Activated CD4-positive, CD25-positive, alpha-beta regulatory T cell treated with anti-CD3 and anti-CD28 coated beads, Interleukin-2, amount 50 U/mL, for 24 hours (primary cell): ENCODE measurements around the gene GARS1.
"Not testable (repeated sequence)": the region's sequence is repeated elsewhere in the genome, so short reads cannot be mapped to it uniquely, and the experiment has no call there.

Experiments
- ATAC-seq, 2 donors: fragments of 150-1000 bp; cut with Tn5 transposase; one replicate each; pipeline ENCODE4 v1.10.0; 2021; ENCODE audit warnings: mild to moderate bottlenecking in 1 of 2, moderate library complexity in 1 of 2

Gene GARS1, protein sequence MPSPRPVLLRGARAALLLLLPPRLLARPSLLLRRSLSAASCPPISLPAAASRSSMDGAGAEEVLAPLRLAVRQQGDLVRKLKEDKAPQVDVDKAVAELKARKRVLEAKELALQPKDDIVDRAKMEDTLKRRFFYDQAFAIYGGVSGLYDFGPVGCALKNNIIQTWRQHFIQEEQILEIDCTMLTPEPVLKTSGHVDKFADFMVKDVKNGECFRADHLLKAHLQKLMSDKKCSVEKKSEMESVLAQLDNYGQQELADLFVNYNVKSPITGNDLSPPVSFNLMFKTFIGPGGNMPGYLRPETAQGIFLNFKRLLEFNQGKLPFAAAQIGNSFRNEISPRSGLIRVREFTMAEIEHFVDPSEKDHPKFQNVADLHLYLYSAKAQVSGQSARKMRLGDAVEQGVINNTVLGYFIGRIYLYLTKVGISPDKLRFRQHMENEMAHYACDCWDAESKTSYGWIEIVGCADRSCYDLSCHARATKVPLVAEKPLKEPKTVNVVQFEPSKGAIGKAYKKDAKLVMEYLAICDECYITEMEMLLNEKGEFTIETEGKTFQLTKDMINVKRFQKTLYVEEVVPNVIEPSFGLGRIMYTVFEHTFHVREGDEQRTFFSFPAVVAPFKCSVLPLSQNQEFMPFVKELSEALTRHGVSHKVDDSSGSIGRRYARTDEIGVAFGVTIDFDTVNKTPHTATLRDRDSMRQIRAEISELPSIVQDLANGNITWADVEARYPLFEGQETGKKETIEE

GRCh38 chr7:30594540-30595435 lies at the start of gene GARS1:
TSS of gene GARS1 (plus strand) at chr7:30594878. CDS start at chr7:30594922, 44 bp downstream.
- ATAC-seq = peak; percentile 91 to 94

GRCh38 chr7:30545791-30546555 lies 48.7 kb upstream of the GARS1 start:
- ATAC-seq = no peak

DNA sequence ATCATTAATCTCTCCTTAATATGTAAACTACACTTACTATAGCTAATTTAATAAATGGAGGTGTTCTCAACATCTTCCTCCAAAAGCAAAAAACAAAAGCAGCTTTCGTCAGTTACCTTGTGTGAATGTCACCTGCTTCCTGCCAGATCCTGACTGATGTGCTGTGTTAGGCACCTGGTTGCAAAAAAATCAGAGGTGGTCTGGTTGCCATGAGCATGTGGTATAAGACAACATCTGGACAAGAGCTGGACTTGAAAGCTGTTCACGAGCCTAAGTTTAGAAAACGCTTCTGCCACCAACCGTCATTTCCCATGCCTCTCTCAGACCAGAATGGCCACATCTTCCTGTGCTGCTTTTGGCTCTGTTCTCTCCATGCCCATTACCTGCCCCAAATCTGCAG lies 48.1 kb upstream of the GARS1 start:
- no peak for ATAC-seq

- no peak for ATAC-seq
These were observed 45.8 kb upstream of the GARS1 start for GRCh38 chr7:30548845-30549244.

DNA sequence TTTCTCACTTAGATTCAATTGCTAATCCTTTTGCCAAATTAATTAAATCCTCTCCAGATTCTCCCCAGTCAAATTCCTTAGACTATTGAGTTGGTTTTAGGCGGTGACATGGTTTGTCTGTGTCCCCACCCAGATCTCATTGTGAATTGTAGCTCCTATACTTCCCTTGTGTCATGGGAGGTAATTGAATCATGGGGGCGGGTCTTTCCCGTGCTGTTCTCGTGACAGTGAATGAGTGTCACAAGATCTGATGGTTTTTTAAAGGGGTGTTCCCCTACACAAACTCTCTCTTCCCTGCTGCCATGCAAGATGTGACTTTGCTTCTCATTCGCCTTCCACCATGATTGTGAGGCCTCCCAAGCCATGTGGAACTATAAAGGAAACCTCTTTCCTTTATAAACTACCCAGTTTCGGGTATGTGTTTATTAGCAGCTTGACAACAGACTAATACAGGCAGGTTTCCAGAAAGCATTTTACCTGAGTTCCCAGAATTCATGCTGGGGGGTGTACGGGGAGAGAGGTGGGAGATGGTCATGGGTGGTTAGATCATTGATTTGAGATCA lies 44.7 kb upstream of the GARS1 start:
- no peak for ATAC-seq

DNA sequence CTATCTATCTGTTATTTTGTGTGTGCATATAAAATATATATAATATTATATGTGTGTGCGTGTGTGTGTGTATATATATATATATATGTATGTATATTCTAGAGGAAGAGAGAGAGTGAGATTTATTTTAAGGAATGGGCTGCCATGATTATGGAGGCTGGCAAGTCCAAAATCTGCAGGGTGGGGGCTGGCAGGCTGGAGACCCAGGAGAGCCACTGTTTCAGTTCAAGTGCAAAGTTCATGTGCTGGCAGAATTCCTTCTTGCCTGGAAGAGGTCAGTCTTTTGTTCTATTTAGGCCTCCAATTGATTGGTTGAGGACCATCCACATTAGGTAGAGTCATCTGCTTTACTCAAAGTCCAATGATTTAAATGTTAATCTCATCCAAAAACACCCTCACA lies 42.3 kb upstream of the GARS1 start:
- no peak for ATAC-seq

- no peak for ATAC-seq
These were observed 41.5 kb upstream of the GARS1 start for GRCh38 chr7:30553141-30553540.

DNA sequence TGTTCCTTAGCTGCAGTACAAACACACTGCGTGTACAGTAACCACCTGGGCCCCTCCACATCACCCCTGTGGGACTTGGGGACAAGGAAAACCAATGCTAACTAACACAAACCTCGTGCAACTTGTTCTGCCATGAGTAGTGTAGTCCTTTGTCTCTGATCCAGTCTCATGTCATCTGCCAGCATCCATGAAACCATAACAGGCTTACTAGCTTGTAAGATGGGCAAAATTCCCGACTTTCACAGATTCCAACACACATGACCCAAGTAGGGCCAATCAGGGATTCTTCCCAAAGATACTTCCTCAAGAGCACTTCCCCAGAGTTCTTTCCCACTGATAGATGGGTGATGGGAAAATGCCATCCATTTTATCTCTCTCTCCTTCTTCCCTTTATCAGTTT lies 41.1 kb upstream of the GARS1 start:
- ATAC-seq = no peak

DNA sequence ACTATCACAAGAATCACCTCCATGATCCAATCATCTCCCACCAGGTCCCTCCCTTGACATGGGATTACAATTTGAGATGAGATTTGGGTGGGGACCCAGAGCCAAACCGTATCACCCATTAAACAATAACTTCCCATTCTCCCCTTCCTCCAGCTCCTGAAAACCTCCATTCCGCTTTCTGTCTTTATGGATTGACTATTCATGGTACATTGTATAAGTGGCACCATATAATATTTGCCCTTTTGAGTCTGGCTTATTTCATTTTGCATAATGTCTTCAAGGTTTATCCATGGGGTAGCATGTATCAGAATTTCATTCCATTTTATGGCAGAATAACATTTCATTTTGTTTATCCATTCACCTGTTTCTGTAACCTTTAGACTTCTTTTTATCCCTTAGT lies 39.2 kb upstream of the GARS1 start:
- ATAC-seq = no peak

DNA sequence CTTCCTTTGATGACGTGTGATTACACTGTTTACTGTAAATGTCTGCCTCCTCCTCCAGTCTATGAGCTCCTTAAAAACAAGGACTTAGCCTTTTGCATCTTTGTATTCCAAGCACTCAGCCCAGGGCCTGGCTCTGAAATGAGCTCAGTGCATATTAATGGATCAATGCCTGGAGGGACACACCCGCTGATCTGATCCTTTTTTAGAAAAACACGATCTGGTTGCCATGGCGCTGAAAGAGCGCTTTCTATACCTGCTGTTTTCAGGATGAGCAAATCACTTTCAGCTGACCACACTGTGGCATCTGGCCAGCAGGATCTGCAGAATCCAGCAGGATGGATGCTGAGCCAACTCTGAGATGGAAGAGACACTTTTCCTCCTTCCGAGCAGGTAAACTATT lies 37.8 kb upstream of the GARS1 start:
- no peak for ATAC-seq

DNA sequence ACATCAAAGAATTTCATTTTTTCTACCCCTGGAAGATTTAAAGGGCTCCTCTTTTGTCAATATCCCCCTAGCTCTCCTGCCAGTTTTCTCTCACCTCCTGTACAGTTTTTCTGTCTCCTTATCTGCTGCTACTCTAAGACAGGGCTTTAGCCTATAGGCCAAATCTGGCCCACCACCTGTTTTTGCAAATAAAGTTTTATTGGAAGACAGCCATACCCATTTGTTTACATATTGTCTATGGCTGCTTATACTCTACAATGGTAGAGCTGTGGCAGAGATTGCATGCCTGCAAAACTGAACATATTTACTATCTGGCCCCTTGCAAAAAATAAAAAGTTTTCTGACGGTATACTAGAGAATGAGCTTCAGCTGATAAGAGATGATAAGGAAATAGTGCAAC lies 37.4 kb upstream of the GARS1 start:
- no peak for ATAC-seq

GRCh38 chr7:30559611-30560010 lies 35.1 kb upstream of the GARS1 start:
- ATAC-seq = no peak

- no peak for ATAC-seq
These were observed 33.3 kb upstream of the GARS1 start for GRCh38 chr7:30561389-30561788.

GRCh38 chr7:30562498-30562897 lies 32.2 kb upstream of the GARS1 start:
- no peak for ATAC-seq

DNA sequence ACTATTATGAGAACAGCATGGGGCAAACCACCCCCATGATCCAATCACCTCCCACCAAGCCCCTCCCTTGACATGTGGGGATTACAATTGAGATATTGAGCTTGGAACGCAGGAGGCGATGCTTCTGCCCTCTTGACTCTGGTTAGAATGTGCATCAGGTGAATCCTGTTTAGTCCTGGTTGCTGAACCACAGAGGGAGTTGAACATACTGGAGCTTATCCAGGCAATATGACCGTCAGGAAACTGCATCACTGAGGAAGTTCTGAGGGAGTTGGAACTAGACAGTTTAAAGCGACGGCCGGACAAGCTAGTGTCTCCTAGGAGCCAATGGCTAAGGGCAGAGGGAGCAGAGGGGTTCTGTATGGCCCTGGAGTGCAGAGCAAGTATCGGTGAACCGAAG lies 31.8 kb upstream of the GARS1 start:
- ATAC-seq = no peak

- no peak for ATAC-seq
These were observed 31.2 kb upstream of the GARS1 start for GRCh38 chr7:30563326-30563942.

GRCh38 chr7:30564243-30564892 lies 30.3 kb upstream of the GARS1 start:
- peak; percentile 88 to 93 for ATAC-seq

DNA sequence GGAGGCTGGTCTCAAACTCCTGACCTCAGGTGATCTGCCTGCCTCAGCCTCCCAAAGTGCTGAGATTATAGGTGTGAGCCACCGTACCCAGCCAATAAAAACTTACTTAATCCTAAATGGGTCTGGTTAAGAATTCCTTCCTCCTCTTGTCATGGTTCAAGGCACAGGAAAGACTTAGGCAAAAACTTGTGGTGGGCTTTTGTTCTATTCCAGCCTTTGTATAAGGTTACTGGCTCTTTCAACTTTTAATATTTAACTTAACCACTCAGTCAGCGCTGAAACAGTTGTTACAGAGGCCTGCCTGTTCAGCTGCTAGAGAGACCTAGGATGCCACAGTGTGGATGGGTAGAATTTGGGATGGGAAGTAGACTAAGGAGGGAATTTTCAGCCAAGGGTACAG lies 28.1 kb upstream of the GARS1 start:
- ATAC-seq = no peak

- ATAC-seq = no peak
These were observed 27.6 kb upstream of the GARS1 start for GRCh38 chr7:30567081-30567480.

DNA sequence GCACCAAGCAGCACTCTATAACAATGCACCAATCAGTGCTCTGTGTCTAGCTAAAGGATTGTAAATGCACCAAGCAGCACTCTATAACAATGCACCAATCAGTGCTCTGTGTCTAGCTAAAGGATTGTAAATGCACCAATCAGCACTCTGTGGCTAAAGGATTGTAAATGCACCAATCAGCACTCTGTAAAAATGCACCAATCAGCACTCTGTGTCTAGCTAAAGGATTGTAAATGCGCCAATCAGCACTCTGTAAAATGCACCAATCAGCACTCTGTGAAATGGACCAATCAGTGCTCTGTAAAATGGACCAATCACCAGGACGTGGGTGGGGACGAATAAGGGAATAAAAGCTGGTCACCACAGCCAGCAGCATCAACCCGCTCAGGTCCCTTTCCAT lies 24.4 kb upstream of the GARS1 start:
- ATAC-seq = not testable (repeated sequence)

GRCh38 chr7:30572212-30572841 lies 22.4 kb upstream of the GARS1 start:
- ATAC-seq = no peak
